Right atrium auricular region (tissue), 2 donors: ENCODE data around the gene C1QTNF7. TPM values are rescaled to one million over a fixed set of nuclear protein-coding genes. Genes with fewer than 3 reads are reported as not detected.

Experiments used
- DNase-seq: peaks from one replicate; pipeline ENCODE4 v3.0.0-alpha.2; 2019; ENCODE audit warnings: low spot score
- H3K27ac ChIP-seq, 2 donors: fragments of 200-600 bp; sonication (generic); 1 replicate in 1 of 2; 2 replicates in 1 of 2; pipeline ENCODE4 v1.5.1; 2016 to 2019
- H3K27me3 ChIP-seq, 2 donors: fragments of 200-600 bp; sonication (generic); one replicate each; pipeline versions ENCODE4 v1.5.1 to v1.6.0; 2017 to 2019
- H3K36me3 ChIP-seq: fragments of 200-600 bp; sonication (generic); one replicate; pipeline ENCODE4 v1.5.1; 2016
- H3K4me1 ChIP-seq, 2 donors: fragments of 200-600 bp; sonication (generic); one replicate each; pipeline versions ENCODE4 v1.5.1 to v1.6.0; 2017 to 2019
- H3K4me3 ChIP-seq, 2 donors: fragments of 200-600 bp; sonication (generic); 1 replicate in 1 of 2; 2 replicates in 1 of 2; pipeline ENCODE4 v1.5.1; 2017 to 2019; ENCODE audit warnings: mild to moderate bottlenecking in 1 of 2, moderate library complexity in 1 of 2
- H3K9me3 ChIP-seq, 2 donors: fragments of 200-600 bp; sonication (generic); one replicate each; pipeline ENCODE4 v1.5.1; 2019
- CTCF ChIP-seq, 2 donors: fragments of 200-600 bp; sonication (generic); IDR thresholded peaks; one replicate each; pipeline ENCODE4 v1.5.1; 2019; ENCODE audit warnings: antibody characterized with exemption in 2 of 2
- total RNA-seq, 2 donors: library from RNA; depleted of rRNA; stranded (reverse); fragments of >200 nt; gene quantifications; one replicate each; pipeline ENCODE4 v1.1.0, GENCODE V29; 2016

Gene C1QTNF7
- total RNA-seq, 2 donors from 2014 or later: 1.0 to 2.9 TPM

- H3K36me3 ChIP-seq: peaks cover 3% of the 10 kb centered on the region
- no peak overlapping the region for H3K4me3 ChIP-seq
- TF ChIP-seq CTCF (IDR thresholded peaks at IDR 0.05): no peak
- no peak for DNase-seq
- H3K27ac ChIP-seq: peak overlapping the region in 1 of 2 donors; percentile 1
- H3K9me3 ChIP-seq: peaks cover 13 to 16% of the 10 kb centered on the region in 2 donors
- no peaks in the 10 kb centered on the region for H3K27me3 ChIP-seq
- H3K4me1 ChIP-seq: no peaks in the 10 kb centered on the region
These were observed 60.3 kb downstream of the C1QTNF7 start for GRCh38 chr4:15488136-15488535.

GRCh38 chr4:15488658-15489470 lies 61.0 kb downstream of the C1QTNF7 start:
- peak overlapping the region; percentile 1 to 24 for H3K27ac ChIP-seq
- no peaks in the 10 kb centered on the region for H3K27me3 ChIP-seq
- H3K9me3 ChIP-seq: peaks cover 13 to 16% of the 10 kb centered on the region in 2 donors
- no peak for DNase-seq
- no peak overlapping the region for H3K4me3 ChIP-seq
- TF ChIP-seq CTCF (IDR thresholded peaks at IDR 0.05): no peak
- peaks cover 3% of the 10 kb centered on the region for H3K36me3 ChIP-seq
- peaks cover 0 to 6% of the 10 kb centered on the region in 2 donors for H3K4me1 ChIP-seq

- Histone ChIP-seq H3K36me3 (peaks cover 3% of the 10 kb centered on the region), H3K27ac (peak overlapping the region in 1 of 2 donors; percentile 24), H3K27me3 (no peaks in the 10 kb centered on the region), H3K4me3 (no peak overlapping the region), H3K9me3 (peaks cover 13 to 16% of the 10 kb centered on the region in 2 donors), H3K4me1 (peaks cover 0 to 6% of the 10 kb centered on the region in 2 donors)
- no peak for DNase-seq
- TF ChIP-seq CTCF (IDR thresholded peaks at IDR 0.05): no peak
These were observed 61.7 kb downstream of the C1QTNF7 start for GRCh38 chr4:15489551-15489950.

- Histone ChIP-seq H3K27me3 (no peaks in the 10 kb centered on the region), H3K4me3 (no peak overlapping the region), H3K36me3 (no peaks in the 10 kb centered on the region), H3K4me1 (peaks cover 0 to 10% of the 10 kb centered on the region in 2 donors), H3K9me3 (peaks cover 2 to 8% of the 10 kb centered on the region in 2 donors), H3K27ac (no peak overlapping the region)
- TF ChIP-seq CTCF (IDR thresholded peaks at IDR 0.05): no peak
- no peak for DNase-seq
These were observed 65.6 kb downstream of the C1QTNF7 start for GRCh38 chr4:15493411-15493810.

GRCh38 chr4:15495621-15496020 lies 67.8 kb downstream of the C1QTNF7 start:
- TF ChIP-seq CTCF (IDR thresholded peaks at IDR 0.05): no peak
- Histone ChIP-seq H3K4me3 (no peak overlapping the region), H3K36me3 (no peaks in the 10 kb centered on the region), H3K27me3 (no peaks in the 10 kb centered on the region), H3K27ac (no peak overlapping the region), H3K4me1 (peaks cover 0 to 10% of the 10 kb centered on the region in 2 donors), H3K9me3 (peaks cover 0 to 6% of the 10 kb centered on the region in 2 donors)
- no peak for DNase-seq

Other genes with a start within 250 kb of the C1QTNF7 start
- gene CC2D2A, start 41.8 kb downstream of the C1QTNF7 start, total RNA-seq: 1 to 10 TPM; 6.1 to 8.0 TPM
- 10 to 100 TPM; 81.0 to 83.1 TPM for gene FBXL5, start 227.3 kb downstream of the C1QTNF7 start, total RNA-seq